GM10847 (cell line): Measurements from ENCODE around the gene ADAMTS17.

Source experiments
- POLR2A ChIP-seq: IDR thresholded peaks from 2 replicates; pipeline ENCODE4 v1.6.1; 2011; ENCODE audit not compliant: insufficient read length; ENCODE audit errors: extremely low read depth

ADAMTS17 gene

DNA sequence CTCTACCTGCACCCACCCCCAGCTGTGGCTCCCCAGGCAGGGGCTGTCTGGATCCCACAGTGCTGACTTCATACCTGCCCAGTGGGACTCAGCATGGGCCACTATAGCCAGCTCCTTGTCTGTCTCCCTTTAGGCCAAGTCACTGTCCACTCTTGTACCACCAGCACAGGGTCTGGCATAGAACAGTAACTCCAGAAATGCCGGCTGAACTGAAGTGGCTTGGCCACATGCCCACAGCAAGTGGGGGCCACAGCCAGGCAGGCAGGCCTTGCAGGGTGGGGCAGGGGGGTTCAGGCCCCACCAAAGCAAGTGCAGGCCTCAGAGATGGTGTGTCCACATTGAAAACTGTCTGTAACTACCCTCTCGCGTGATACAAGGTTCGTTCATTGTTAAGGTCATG lies 355.9 kb downstream of the ADAMTS17 start:
- no peak for TF ChIP-seq POLR2A

DNA sequence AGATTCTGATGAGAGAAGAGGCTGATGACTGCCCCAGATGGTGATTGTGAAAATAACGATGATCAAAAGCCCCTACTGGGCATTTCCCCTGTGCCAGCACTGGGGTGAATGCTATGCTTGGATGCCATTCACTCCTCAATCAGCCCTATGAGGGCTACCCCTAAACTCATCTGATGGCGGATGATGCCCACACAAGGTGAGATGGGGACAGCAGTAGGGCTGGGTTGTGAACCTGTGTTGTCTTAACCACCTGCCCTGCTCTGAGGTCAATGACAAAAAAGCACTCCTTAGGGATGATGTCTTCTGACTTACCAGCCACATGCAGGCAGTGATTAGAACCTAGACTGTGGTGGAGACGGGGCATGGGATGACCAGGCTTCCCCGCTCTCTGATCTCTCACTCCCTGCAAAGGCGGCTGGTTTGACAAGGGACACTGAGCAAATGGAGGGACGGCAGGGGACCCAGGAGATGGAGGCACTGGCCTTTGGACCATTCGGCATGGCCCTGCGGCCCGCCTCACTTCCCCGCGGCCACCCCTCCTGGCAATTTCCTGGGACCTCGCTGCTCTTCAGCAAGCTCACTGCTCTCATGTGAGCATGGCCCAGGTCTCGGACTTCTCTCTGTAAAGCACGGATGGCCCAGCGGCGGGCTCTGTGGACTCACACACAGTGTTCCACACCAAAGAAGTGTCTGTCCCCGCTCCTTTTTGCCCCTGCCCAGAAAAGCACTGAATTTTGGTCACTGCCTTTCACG lies 357.1 kb downstream of the ADAMTS17 start:
- no peak for TF ChIP-seq POLR2A

DNA sequence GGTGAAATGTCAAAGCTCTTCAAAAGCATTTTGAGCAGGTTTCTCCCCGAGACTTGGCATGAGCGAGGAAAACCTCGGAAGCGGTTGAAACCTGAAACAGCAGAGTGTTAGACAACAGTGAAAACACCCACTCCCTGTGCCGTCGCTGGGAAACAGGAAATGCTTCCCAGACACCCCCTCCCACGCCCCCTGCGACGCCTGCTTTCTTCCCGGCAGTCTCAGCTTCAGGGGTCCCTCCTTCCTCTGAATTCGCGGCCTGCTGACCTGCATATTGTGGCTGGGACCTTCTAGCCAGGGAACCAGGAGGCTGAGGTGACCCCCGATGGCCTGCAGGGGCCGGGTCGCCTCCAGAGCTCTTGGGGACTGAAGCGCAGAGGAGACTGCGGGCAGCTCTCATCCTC lies 357.9 kb downstream of the ADAMTS17 start:
- no peak for TF ChIP-seq POLR2A

DNA sequence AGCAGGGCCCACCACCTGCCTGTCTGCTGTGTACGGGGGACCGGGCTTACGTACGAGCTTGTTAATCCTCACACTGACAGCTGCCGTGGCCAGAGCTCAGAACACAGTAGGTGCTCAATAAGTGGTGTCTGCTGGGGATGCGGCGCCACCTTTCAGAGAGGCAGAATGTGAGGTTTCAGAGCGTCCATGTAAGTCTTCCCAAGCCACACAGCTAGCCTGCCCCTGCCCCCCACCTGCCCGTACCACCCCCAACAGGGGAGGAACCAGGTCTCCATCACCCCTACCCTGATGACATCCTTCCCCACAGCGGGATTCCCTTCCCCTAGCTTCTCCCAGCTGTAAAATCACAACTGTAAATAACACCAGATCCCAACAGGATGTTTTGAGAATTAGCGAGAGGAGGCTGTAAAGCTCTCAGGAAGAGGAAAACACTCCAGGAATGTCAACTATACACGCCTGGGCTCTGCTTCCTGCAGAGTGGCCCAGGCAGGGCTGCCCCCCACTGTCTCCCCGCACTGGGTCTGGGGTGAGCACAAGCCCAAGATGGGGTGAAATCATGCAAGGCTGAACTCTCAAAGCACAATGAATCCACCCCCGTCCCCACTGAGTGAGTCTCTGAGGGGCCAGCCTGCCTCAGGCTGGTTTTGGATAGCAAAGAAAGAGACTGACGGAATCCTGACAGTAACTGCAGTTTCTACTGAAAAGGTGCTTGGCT lies 358.4 kb downstream of the ADAMTS17 start:
- no peak for TF ChIP-seq POLR2A

DNA sequence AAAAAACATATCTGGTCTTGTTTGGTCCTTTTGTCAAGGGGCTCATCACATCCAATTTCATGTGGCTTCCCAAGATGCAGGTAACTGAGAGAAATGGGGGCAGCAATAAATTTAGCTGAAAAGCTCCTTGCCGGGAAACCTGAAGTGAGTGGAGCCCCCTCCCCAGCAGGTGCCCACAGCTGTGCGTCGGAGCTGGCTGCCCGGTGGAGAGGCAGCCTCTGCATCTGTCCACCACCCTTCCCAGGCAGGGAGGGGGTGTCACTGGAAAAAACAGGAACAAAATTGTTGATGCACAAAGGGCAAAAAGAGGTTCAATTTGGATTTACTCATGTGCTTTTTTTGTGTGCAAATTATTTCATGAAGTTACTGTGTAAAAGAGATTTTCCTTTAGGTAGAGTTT lies 359.1 kb downstream of the ADAMTS17 start:
- no peak for TF ChIP-seq POLR2A

DNA sequence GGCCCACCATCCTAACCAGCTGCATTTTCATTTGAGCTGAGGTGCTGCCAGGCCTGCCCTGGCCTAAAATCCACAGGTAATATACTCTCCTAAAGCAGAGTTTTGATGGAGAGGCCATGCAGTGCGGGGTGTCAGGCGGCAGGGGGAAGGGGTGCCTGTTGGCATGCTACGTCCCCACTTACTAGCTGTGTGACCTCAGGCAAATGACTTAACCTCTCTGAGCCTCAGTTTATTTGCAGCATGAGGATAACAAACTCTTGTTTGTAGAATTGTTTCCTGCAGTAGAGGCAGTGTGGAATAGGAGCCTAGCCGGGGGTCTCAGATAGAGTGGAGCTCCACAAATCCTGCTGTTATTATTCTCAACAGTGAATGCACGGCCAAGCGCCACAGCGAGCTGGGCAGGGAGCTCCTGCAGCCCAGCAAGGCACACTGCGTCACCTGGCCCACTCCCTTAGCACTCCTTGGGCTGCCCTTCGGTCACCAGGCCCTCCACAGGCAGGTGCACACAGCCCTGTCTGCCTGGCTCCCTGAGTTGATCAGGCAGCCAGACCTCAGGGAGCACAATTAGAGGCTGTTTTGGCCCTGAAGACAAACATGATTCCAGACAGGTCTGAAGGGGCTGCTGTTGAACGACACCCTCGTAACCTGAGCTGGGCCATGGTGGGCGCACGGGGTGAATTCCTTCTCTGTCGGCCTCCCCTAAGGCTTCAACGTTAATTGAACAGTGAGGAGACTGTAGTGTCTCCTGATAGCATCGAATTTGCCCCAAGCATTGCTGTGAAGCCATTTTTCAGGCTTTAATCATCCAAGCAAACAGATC lies 359.7 kb downstream of the ADAMTS17 start:
- TF ChIP-seq POLR2A = no peak

DNA sequence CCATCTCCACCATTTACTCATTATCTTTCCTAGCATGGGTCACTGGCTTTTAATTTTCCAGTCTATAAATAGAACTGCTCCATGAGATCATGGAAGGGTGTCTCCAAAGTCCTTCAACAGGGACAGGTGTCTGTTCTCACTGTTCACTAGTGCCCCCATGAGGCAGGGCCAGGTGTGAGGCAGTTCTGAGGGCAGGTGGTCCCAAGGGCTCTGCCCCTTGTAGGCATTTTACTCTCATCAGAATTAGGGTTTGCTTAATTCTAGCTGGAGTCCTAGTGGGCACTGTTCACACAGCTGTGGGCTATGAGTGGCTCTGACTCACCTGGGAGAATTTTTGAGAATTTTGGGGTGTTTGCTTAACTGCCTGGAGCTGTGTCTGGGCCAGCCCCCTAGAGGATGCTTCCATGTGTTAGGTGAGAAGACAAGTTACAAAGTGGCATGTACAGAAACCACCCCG lies 360.6 kb downstream of the ADAMTS17 start:
- TF ChIP-seq POLR2A = no peak

DNA sequence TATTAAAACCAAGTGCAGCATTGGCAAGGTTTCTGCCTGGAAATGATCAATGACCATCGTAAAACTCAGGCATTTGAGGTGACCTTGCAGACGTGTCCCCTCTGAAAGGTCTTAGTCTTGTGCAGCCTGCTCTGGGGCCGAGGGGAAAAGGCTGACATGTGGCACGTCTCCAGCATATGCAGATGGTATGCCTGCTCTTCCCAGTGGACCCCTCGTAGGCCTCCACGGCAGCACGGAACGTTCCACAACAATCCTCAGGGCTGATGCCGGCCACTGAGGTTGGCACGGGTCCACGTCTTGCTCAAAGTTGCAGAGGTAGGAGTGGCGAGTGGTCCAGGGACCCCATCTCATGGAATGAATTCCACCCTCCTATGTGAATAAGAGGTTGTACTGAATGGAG lies 361.0 kb downstream of the ADAMTS17 start:
- TF ChIP-seq POLR2A = no peak

DNA sequence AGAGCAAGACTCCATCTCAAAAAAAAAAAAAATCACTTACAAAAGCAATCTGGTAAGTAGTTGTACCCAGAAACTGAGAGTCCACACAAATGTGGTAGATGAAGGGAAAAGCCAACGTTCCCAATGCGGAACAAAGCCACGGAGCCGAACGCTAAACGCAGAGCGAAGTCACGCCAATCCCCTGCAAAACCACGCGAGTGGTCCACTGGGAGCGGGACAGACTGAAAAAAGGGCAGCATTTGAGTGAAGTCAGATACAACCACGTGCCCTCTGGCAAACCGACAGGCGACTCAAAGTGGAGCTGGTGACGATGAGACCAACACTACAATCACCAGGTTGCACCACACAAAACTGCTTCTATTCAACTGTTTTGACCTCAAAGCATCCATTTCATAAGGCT lies 362.4 kb downstream of the ADAMTS17 start:
- no peak for TF ChIP-seq POLR2A

DNA sequence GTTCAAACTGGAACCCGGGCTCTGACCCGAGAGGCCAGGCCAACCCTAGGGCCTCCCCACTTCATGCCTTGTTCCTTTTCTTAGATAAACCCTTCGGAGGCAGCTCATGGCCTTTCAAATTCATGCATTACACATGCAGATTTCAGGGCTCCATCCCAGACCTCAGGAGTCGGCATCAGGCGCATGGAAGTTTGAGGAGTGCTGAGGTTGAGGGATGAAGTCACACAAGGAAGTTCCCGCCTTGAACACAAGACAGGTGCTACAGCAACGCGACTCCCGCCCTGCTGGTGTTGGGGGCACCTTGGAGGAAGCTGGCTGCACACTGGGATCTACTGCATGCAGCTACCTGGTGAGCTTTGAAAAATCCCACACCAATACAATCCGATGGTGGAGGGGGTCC lies 363.3 kb downstream of the ADAMTS17 start:
- TF ChIP-seq POLR2A = no peak

DNA sequence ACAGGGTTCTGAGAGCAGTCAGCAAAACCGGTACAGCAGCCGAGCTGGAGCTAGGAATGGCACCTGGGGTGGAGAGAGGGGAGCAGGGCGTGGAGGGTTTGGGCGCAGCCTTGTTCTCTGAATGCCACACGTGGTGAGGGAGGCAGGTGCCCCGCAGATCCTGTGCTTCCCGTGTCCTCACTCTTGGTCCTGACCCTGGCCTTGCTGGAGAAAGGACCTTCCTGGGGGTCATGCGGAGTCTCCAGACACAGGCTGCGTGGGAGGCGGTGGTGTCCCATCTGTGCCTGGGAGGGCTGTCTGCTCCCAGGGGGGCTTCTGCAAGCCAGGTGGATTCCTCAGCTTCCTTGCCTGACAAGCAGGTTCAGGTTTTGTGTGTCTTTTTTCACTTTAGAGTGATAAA lies 363.8 kb downstream of the ADAMTS17 start:
- TF ChIP-seq POLR2A = no peak

DNA sequence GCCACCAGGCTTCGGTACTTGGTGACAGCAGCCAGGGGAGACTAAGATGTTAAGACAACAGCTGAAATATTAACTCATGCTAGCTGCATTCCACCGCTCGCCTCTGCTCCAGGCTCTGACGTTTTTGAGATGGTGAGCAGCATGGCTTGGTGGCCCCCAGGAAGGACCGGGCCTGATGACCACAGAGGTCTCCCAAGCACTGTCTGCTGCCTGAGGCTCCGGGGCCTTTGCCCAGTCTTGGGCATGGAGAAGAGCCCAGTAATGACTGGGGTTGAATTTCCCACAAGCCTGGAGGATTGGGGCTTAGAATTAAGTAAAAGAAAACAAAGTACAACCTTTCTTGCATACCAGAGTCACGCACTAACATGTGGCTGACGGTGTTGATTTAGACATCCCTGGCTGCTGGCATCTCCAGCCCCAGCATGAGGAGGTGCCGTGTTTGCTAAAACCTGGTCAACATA lies 364.9 kb downstream of the ADAMTS17 start:
- no peak for TF ChIP-seq POLR2A

DNA sequence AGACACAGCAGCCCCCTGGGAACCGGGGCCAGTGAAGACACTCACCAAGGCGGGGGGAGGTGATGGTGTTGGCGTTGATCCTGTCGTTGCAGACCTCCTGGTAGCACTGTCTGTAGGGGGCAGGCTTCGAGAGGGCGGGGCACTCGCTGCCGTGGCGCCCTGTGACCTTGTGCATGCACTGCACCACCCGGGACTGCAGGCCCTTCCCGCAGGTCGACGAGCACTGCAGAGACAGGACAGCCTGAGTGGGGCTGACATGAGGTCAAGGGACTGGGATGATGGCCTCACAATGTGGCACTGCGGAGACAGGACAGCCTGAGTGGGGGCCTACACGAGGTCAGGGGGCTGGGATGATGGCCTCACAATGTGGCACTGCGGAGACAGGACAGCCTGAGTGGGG lies 365.8 kb downstream of the ADAMTS17 start:
- TF ChIP-seq POLR2A = no peak

DNA sequence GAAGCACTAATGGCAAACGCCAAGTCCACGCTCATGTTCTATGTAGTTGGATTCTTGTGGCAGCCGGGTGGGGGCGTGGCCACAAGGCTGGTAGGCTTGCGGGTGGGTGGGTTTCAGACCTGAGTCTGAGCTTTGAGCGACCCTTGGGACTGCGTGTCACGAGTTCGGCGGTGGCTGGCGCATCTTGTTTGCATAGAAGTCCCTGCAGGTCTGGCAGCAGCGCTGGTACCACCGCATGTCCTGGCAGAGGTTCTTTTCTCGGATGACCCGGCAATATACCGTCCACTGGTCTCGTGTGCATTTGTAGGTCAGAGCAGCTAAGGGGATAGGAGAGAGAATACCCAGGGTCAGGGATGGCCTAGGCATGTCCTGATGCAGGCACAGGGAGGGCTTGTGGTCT lies 367.5 kb downstream of the ADAMTS17 start:
- TF ChIP-seq POLR2A = no peak

DNA sequence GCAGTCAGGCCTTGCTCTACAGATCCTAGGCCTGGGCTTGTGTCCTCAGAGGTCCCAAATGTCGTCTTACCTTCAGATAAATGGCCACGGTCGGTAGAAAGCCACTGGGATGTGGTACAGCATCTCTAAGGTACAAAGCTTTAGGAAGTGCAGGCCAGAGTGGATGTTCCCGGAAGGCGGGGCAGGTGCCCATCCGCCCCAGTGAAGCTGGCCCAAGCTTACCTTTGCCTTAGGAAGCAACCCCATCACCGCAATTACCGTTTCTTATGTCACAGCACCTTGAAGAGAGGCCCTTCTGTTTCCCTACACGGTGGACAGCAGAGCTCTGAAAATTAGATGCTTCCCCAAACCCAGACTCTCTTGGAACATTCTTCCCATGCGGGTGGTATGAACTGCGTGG lies 368.4 kb downstream of the ADAMTS17 start:
- no peak for TF ChIP-seq POLR2A

DNA sequence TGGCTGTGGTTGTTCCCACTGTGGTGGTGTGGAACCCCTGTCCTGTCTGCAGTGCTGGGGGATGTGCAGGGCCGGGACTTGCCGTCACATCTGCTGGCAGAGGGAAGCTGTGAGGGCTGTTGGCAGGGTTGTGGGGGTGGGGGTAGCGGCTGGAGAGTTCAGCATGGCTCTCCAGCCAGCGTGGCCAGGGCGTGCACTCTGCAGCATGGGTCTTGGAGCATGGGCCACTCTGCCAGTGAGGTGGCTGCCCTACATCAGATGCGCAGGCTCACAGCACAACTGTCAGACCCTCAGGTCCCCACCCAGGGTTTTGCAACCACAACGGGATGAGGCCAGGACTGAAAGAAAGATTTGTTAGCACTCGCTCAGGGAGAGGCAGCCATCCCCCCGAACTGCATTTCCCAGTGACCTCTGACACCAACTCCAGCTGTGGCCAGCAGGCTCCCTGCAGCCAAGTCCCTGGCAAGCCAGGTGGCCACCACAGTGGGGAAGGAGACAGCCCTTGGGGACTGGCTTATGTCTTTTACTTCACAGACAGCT lies 370.8 kb downstream of the ADAMTS17 start:
- no peak for TF ChIP-seq POLR2A

DNA sequence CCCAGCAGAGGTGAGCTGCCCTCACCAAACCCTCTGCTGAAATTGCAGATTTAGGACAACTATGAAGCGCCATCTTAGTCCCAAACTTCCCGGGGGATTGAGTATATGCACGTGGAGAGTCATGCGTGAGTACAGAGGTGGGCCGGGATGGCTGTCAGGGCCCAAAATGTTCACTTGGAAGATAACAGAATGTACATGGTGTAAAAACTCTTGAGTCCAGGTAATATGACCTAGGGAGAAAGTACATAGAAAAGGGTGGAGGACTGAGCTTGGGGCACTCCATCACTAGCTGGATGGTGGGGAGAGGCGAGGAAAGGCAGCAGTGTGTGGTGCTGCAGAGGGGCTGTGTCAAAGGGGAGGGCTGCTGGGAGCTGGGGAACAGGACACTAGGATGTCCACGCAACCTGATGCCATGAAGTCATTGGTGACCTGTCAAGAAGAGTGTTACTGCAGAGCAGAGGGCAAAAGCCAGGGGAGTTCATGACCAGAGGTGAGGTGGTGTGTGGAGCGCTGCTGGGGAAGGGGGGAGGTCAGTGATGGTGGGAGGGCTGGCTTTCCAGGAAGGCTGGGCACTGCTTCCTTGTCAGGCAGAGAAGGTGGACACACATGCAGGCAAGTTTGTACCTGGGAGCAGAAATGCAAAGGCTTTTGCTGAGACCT lies 372.4 kb downstream of the ADAMTS17 start:
- no peak for TF ChIP-seq POLR2A
